ENCODE data around the gene SCAMP1.

SCAMP1 gene

DNA sequence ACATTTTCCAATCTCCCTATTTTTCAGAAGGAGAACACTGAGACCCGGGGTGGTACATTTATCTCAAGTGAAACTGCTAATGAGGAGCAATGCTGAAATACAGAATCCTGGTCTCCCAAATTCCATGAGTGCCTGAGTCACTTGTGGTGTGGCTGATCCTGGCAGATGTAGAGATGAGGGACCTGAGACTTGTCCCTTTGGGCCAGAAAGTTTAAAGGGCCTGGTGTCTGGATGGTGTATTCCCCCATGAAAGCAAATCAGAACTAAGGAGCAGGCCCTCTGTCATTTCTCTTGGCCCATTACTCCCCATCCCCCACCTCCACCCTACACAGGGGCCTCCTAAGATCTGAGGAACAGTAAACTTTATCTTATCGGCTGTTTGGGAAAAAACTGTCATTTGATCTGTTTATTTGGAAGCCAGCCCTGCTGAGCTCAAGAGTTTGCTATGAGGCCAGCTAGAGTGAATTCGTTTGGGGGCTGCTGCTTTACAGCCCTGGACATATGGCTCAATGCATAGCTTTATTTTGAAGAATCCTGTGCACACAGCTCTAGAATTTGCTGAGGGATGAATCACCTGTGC is 147.9 kb downstream of the SCAMP1 start:
- no peak for TF ChIP-seq Cebpa-rat (IDR thresholded peaks at IDR 0.05)
- Histone ChIP-seq H3K27ac (no peak overlapping the region), H3K9ac (no peak overlapping the region), H3K4me2 (no peak overlapping the region), H3K4me3 (no peak overlapping the region), H3K9me3 (peaks cover 1% of the 10 kb centered on the region; the same call in 1 of the 2 replicates), H3K4me1 (peaks cover 50% of the 10 kb centered on the region), H3K36me3 (no peaks in the 10 kb centered on the region), H3K27me3 (peaks cover 50% of the 10 kb centered on the region), H4K20me1 (no peaks in the 10 kb centered on the region)

DNA sequence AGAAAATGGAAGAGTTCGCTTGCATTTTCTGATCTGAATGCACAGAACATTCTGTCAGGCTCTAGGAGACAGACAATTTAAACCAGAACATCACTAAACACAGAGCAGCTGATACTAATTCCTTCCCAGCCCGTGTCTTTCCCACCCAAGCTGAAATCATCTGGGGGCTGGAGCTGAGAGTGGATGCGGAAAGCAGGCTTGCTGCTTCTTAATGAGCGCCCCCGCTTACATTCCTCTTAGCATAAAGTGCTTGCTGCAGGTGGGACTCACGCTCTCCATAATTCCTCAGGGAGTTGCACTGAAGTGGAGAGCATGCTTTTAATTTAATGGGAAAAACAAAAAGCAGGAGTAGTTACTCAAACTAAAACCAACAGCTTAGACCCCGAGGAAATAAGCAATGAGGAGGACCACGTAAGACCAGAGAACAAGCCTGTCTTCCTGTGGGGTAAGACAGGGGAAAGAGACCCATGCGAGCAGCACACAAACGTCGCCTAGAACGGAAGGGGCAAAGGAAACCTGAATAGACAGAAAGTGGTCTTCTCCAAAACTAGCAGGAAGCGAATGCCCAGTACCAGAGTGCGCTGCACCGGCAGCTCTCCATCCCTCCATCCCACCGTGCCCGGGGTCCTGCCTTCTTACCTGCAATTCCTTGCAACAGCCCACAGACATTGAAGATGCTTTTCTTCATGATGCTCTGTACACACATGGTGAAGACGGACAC is 148.9 kb downstream of the SCAMP1 start:
- peak overlapping the region; percentile 67 for H3K4me3 ChIP-seq
- H4K20me1 ChIP-seq: no peaks in the 10 kb centered on the region
- peaks cover 48% of the 10 kb centered on the region for H3K4me1 ChIP-seq
- no peak for TF ChIP-seq Cebpa-rat (IDR thresholded peaks at IDR 0.05)
- H3K27me3 ChIP-seq: peaks cover 50% of the 10 kb centered on the region
- no peak overlapping the region for H3K9ac ChIP-seq
- no peaks in the 10 kb centered on the region for H3K36me3 ChIP-seq
- peak overlapping the region; percentile 97 for H3K4me2 ChIP-seq
- H3K9me3 ChIP-seq: peaks cover 9% of the 10 kb centered on the region
- H3K27ac ChIP-seq: no peak overlapping the region

DNA sequence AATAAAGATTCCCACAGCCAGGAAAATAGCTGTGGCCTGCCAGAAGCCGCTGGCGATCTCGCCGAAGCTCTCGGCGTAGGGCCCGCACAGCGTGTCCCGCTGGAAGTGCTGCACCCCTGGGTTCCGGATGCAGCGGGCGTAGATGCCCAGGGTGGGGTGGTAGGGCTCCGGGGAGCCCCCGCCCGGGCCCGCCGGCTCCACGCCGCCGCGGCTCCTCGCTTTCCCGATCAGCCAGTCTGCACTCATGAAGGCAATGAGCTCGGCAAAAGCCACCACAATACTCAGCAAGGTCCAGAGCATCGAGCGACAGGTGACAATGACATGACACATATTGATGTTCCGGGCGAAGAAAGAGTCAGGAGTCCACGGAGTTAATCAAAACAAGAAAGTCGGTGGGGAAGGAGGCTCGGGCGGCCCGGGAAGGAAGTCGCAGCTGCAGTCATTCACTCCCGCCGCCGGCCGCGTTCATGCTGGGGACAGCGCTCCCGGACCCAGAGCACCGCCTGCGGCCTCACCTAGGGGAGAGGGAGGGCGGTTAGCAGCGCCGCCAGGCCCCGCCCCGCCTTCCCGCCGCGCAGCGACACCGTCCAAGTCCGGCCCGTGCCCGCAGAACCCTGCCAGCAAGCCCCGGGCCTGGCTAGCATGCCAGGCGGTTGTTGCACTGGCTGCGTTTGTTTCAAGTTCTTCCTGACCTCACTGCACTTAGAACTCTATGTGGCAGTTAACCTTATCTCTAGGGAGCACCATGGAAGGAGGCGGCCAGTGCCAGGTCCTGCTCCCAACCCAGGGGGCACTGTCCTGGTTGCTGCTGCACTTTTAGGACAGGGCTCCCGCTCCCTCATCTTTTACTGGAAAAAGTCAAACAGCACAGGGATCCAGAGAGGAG is 149.7 kb downstream of the SCAMP1 start:
- H3K4me3 ChIP-seq: peak overlapping the region; percentile 67
- peak overlapping the region; percentile 61 for H3K9ac ChIP-seq
- no peak overlapping the region for H3K27ac ChIP-seq
- no peak for TF ChIP-seq Cebpa-rat (IDR thresholded peaks at IDR 0.05)
- H4K20me1 ChIP-seq: no peaks in the 10 kb centered on the region
- no peaks in the 10 kb centered on the region for H3K36me3 ChIP-seq
- peak overlapping the region; percentile 97 for H3K4me2 ChIP-seq
- H3K27me3 ChIP-seq: peaks cover 50% of the 10 kb centered on the region
- peaks cover 9% of the 10 kb centered on the region for H3K9me3 ChIP-seq
- peaks cover 41% of the 10 kb centered on the region for H3K4me1 ChIP-seq

DNA sequence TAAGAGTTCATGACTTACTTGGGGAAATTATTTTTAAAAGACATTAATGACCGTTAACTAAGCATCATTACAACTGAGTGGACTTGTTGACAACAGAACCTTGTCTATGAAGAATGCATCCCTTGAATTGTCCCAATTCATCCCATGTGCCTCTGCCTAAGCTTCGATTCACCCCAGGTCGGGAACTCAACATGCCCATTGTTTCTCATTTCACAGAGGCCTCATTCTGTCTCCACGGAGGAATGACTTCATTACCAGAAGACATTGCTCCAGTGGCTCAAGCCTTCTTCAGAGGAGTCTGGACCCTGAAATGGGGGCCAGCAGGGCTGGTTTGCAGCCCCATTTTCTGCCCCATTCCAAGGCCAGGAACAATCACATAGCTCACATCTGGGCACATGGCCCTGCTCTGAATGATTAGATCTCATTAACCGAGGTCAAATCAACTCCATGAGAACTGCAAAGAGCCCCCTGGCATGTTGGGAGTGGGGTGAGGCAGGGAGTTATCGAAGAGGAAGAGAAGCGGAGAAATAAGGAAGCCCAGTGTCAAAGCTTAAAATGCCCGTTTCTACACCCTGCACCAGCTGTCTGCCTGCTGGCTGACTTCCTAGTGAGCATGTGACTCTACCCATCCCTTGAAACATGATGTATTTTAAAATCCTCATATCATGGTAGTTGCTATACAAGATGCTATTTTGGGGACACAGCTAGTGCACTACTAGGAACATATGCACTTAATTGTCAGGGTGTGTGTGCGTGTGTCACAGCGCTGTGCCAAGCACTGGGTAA is 150.9 kb downstream of the SCAMP1 start:
- Histone ChIP-seq H3K4me3 (no peak overlapping the region), H3K9ac (no peak overlapping the region), H3K27me3 (peaks cover 50% of the 10 kb centered on the region), H3K4me1 (peaks cover 34% of the 10 kb centered on the region), H3K4me2 (peak overlapping the region; percentile 97; the same call in 1 of the 2 replicates), H3K27ac (no peak overlapping the region), H4K20me1 (no peaks in the 10 kb centered on the region), H3K36me3 (no peaks in the 10 kb centered on the region), H3K9me3 (peaks cover 9% of the 10 kb centered on the region)
- TF ChIP-seq Cebpa-rat (IDR thresholded peaks at IDR 0.05): no peak

DNA sequence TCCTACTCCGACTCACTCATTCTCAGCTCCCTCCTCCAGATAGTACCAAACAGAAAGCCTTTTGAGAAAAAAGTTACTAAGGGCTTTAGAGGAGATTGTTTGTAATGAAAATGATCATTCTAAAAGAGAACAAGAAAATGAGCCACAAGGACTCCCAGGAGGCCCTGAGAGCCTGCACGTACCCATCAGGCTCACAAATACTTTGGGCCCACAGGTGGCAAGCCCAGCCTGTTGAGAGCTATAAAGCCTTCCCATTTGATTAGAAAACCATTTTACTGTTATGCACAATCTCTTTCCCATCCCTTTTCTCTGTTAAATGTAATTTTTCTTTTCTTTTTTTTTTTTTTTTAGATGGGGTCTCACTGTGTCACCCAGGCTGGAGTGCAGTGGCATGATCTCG is 152.0 kb downstream of the SCAMP1 start:
- TF ChIP-seq Cebpa-rat (IDR thresholded peaks at IDR 0.05): no peak
- peak overlapping the region; percentile 30; the same call in 1 of the 2 replicates for H3K4me2 ChIP-seq

DNA sequence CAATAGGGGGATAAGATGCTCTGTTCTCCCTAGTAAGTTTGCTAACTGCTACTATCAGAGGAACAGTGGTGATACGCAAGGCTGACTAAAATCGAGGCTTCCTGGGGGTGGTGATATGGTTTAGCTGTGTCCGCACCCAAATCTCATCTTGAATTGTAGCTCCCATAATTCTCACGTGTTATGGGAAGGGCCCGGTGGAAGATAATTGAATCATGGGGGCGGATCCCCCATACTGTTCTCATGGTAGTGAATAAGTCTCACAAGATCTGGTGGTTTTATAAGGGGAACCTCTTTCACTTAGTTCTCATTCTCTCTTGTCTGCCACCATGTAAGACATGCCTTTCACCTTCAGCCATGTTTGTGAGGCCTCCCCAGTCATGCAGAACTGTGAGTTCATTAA is 153.0 kb downstream of the SCAMP1 start:
- Histone ChIP-seq H4K20me1 (no peaks in the 10 kb centered on the region), H3K4me2 (no peak overlapping the region), H3K9me3 (peaks cover 9% of the 10 kb centered on the region), H3K4me1 (peaks cover 34% of the 10 kb centered on the region), H3K4me3 (no peak overlapping the region), H3K27me3 (peaks cover 34% of the 10 kb centered on the region), H3K27ac (no peak overlapping the region), H3K9ac (no peak overlapping the region), H3K36me3 (no peaks in the 10 kb centered on the region)
- TF ChIP-seq Cebpa-rat (IDR thresholded peaks at IDR 0.05): no peak

More for the DNA sequence above, 152.0 kb downstream of the SCAMP1 start:
- Histone ChIP-seq H3K9ac (no peak overlapping the region), H3K27ac (no peak overlapping the region), H4K20me1 (no peaks in the 10 kb centered on the region), H3K27me3 (peaks cover 44% of the 10 kb centered on the region), H3K4me3 (no peak overlapping the region), H3K9me3 (peaks cover 9% of the 10 kb centered on the region), H3K4me1 (peaks cover 34% of the 10 kb centered on the region), H3K36me3 (no peaks in the 10 kb centered on the region)

DNA sequence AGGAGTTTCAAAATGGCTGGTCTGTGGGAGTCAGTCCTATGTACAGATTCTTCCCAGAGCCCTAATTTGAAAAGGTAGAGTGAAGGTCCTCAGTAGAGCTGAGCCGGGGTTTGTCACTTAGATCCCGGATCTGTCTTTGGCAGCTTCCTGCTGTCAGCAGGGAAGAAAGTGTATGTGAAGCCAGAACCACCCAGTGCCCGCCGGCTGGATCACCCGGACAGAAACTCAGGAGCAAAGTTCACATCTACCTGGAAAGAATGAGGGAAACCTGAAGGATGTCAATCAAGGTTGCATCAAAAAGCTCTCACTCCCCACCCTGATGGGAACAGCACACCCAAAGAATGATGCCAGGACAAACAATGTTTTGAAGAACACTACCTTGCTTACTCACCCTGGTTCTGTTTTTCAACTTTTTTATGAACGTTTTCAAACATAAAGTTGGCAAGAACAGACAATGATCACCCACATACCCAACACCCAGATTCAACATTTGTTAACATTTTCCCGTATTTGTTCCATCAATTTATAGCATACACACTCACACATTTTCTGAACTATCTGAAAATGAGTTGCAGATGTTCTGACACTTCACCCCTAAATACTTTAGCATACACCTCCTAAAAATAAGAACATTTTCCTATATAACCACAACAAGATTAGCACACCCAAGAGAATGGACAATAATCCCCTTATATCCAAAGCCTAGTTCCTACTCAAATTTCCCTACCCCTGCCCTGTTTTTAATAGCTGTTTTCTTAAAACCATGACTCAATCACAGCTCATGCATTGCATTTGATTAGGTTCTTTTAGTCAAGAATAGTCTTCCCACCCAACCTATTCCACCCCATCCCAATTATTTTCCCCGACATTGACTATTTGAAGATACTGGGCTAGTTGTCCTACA is 154.3 kb downstream of the SCAMP1 start:
- Histone ChIP-seq H3K27ac (no peak overlapping the region), H3K27me3 (peaks cover 22% of the 10 kb centered on the region), H3K9me3 (peaks cover 9% of the 10 kb centered on the region), H3K4me3 (no peak overlapping the region), H3K4me2 (no peak overlapping the region), H4K20me1 (no peaks in the 10 kb centered on the region), H3K9ac (no peak overlapping the region), H3K4me1 (peaks cover 31% of the 10 kb centered on the region), H3K36me3 (no peaks in the 10 kb centered on the region)
- no peak for TF ChIP-seq Cebpa-rat (IDR thresholded peaks at IDR 0.05)

DNA sequence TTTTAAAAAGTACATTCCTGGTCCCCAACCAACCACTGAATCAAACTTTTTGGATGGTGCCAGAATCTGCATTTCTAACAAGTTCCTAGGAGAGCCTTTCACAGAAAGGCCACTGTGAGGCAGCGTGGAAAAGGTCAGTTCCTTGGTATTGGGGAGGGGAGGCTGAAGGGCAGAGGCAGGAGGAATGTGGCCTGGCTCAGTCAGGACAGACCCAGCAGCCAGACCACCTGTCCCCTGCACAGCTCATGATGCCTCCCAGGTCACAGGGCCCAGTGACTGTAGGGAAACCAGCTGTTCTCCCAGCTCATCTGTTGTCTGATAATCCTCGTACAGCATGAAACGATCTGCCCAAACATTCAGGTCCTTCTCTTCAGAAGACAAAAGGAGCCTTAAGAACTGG is 155.3 kb downstream of the SCAMP1 start:
- Histone ChIP-seq H3K4me2 (no peak overlapping the region), H3K36me3 (no peaks in the 10 kb centered on the region), H4K20me1 (no peaks in the 10 kb centered on the region), H3K27me3 (peaks cover 12% of the 10 kb centered on the region), H3K9ac (no peak overlapping the region), H3K4me3 (no peak overlapping the region), H3K9me3 (peaks cover 9% of the 10 kb centered on the region), H3K4me1 (peaks cover 21% of the 10 kb centered on the region), H3K27ac (no peak overlapping the region)
- TF ChIP-seq Cebpa-rat (IDR thresholded peaks at IDR 0.05): no peak
